Nephron progenitor cell (in vitro differentiated cells): ENCODE results near the gene KCNMA1.

Experiments
- DNase-seq: peaks from one replicate; pipeline ENCODE4 v3.0.0; 2021
- H3K27ac Mint-ChIP-seq: 2 replicates; pipeline ENCODE4 v1.8.0; 2021; ENCODE audit warnings: mild to moderate bottlenecking, moderate library complexity, mixed read lengths
- H3K27me3 Mint-ChIP-seq: 2 replicates; pipeline ENCODE4 v1.8.0; 2021; ENCODE audit warnings: mild to moderate bottlenecking, low read depth, mixed read lengths; ENCODE audit not compliant: poor library complexity
- H3K36me3 Mint-ChIP-seq: 2 replicates; pipeline ENCODE4 v1.8.0; 2021; ENCODE audit warnings: low read depth, mixed read lengths
- H3K4me1 Mint-ChIP-seq: 2 replicates; pipeline ENCODE4 v1.8.0; 2021; ENCODE audit warnings: mixed read lengths
- H3K4me3 Mint-ChIP-seq: 2 replicates; pipeline ENCODE4 v1.8.0; 2021; ENCODE audit warnings: mild to moderate bottlenecking, moderate library complexity, mixed read lengths
- H3K9me3 Mint-ChIP-seq: 2 replicates; pipeline ENCODE4 v1.8.0; 2021; ENCODE audit warnings: mild to moderate bottlenecking, moderate library complexity, mixed read lengths
- CTCF ChIP-seq: fragments of 200-600 bp; sonication (generic); IDR thresholded peaks from 2 replicates; pipeline ENCODE4 v1.5.0; 2021; ENCODE audit warnings: antibody characterized with exemption

The KCNMA1 gene

GRCh38 chr10:77290528-77291155 lies 347.0 kb downstream of the KCNMA1 start:
- Mint-ChIP-seq H3K36me3 (no peaks in the 10 kb centered on the region), H3K4me1 (peaks cover 73% of the 10 kb centered on the region), H3K27ac (no peak overlapping the region), H3K9me3 (no peaks in the 10 kb centered on the region), H3K27me3 (peaks cover 4% of the 10 kb centered on the region), H3K4me3 (no peak overlapping the region)
- TF ChIP-seq CTCF: no peak
- DNase-seq: no peak

GRCh38 chr10:77289790-77290189 lies 347.8 kb downstream of the KCNMA1 start:
- no peak for DNase-seq
- Mint-ChIP-seq H3K4me1 (peaks cover 80% of the 10 kb centered on the region), H3K27ac (no peak overlapping the region), H3K4me3 (no peak overlapping the region), H3K27me3 (peaks cover 4% of the 10 kb centered on the region), H3K36me3 (no peaks in the 10 kb centered on the region), H3K9me3 (no peaks in the 10 kb centered on the region)
- TF ChIP-seq CTCF: no peak

GRCh38 chr10:77289027-77289501 lies 348.5 kb downstream of the KCNMA1 start:
- Mint-ChIP-seq H3K4me3 (no peak overlapping the region), H3K27ac (no peak overlapping the region), H3K4me1 (peaks cover 79% of the 10 kb centered on the region), H3K36me3 (no peaks in the 10 kb centered on the region), H3K27me3 (peaks cover 4% of the 10 kb centered on the region), H3K9me3 (no peaks in the 10 kb centered on the region)
- no peak for TF ChIP-seq CTCF
- DNase-seq: no peak

GRCh38 chr10:77287647-77288120 lies 349.9 kb downstream of the KCNMA1 start:
- H3K4me1 Mint-ChIP-seq: peaks cover 70% of the 10 kb centered on the region
- no peaks in the 10 kb centered on the region for H3K36me3 Mint-ChIP-seq
- DNase-seq: no peak
- no peak overlapping the region for H3K27ac Mint-ChIP-seq
- no peak overlapping the region for H3K4me3 Mint-ChIP-seq
- H3K27me3 Mint-ChIP-seq: peaks cover 14% of the 10 kb centered on the region
- H3K9me3 Mint-ChIP-seq: no peaks in the 10 kb centered on the region
- TF ChIP-seq CTCF: no peak

- H3K4me1 Mint-ChIP-seq: peaks cover 67% of the 10 kb centered on the region
- H3K27me3 Mint-ChIP-seq: peaks cover 20% of the 10 kb centered on the region
- no peaks in the 10 kb centered on the region for H3K36me3 Mint-ChIP-seq
- H3K27ac Mint-ChIP-seq: no peak overlapping the region
- TF ChIP-seq CTCF: no peak
- H3K4me3 Mint-ChIP-seq: no peak overlapping the region
- no peak for DNase-seq
- no peaks in the 10 kb centered on the region for H3K9me3 Mint-ChIP-seq
Observed at GRCh38 chr10:77286531-77287508, 350.8 kb downstream of the KCNMA1 start.
